B cell (primary cell): Measurements from ENCODE around the gene SLC25A43. TPM values are rescaled to one million over a fixed set of nuclear protein-coding genes. Genes with fewer than 3 reads are reported as not detected.
"Not testable (repeated sequence)": the region's sequence is repeated elsewhere in the genome, so short reads cannot be mapped to it uniquely, and the experiment has no call there.

ENCODE experiments used
- ATAC-seq: fragments of 200-7000 bp; cut with Tn5 transposase; one replicate; pipeline ENCODE4 v1.10.0; 2021; ENCODE audit warnings: low read depth, mild to moderate bottlenecking, moderate number of reproducible peaks, moderate library complexity
- CTCF ChIA-PET: fragments of 350-600 bp; sonication (Branson Sonifier 250); formaldehyde crosslinking; loops from one replicate; lab custom pipeline; 2021; ENCODE audit warnings: antibody characterized with exemption, inconsistent platforms; lab: Charles Lee
- POLR2A ChIA-PET: fragments of 350-600 bp; sonication (Branson Sonifier 250); formaldehyde crosslinking; loops from one replicate; lab custom pipeline; 2021; ENCODE audit warnings: antibody characterized with exemption; lab: Charles Lee
- DNase-seq: peaks from one replicate; pipeline ENCODE4 v3.0.0; 2013
- H2AFZ ChIP-seq: 2 replicates; pipeline ENCODE4 v1.6.1; 2012; ENCODE audit warnings: mild to moderate bottlenecking, low read depth, low read length; ENCODE audit not compliant: insufficient read depth, poor library complexity, severe bottlenecking
- H3K27ac ChIP-seq, 2 donors: 1 replicate in 1 of 2; 2 replicates in 1 of 2; pipeline ENCODE4 v1.5.1; 2012 to 2013; ENCODE audit warnings: low read length in 2 of 2, mild to moderate bottlenecking in 2 of 2, moderate library complexity in 1 of 2
- H3K27me3 ChIP-seq, 4 experiments: fragments of 200-600 bp in 1 of 4; sonication (generic) in 1 of 4; replicated peaks in 1 of 4; 1 replicate in 2 of 4; 2 replicates in 2 of 4; pipeline versions ENCODE4 v1.6.1 to v1.7.0; 2013 to 2016; ENCODE audit warnings: low read length in 3 of 4, mild to moderate bottlenecking in 2 of 4, mixed read lengths in 1 of 4, moderate library complexity in 1 of 4; ENCODE audit not compliant: insufficient read depth in 4 of 4, control insufficient read depth in 3 of 4; ENCODE audit errors: control extremely low read depth in 1 of 4
- H3K36me3 ChIP-seq, 2 experiments: replicated peaks in 1 of 2; 1 replicate in 1 of 2; 2 replicates in 1 of 2; pipeline versions ENCODE4 v1.6.1 to v1.7.1; 2013; ENCODE audit warnings: low read length in 1 of 2; ENCODE audit not compliant: insufficient read depth in 2 of 2, control insufficient read depth in 1 of 2; ENCODE audit errors: control extremely low read depth in 1 of 2, extremely low read depth in 1 of 2
- H3K4me1 ChIP-seq, 2 donors: fragments of 200-600 bp in 1 of 2; sonication (generic) in 1 of 2; 1 replicate in 1 of 2; 2 replicates in 1 of 2; pipeline versions ENCODE4 v1.5.1 to v1.6.1; 2013 to 2017; ENCODE audit warnings: low read length in 2 of 2; ENCODE audit not compliant: control insufficient read depth in 2 of 2, insufficient read depth in 2 of 2
- H3K4me2 ChIP-seq: replicated peaks from 2 replicates; pipeline ENCODE3; 2012; ENCODE audit warnings: mild to moderate bottlenecking, low read depth, low read length; ENCODE audit not compliant: poor library complexity, severe bottlenecking
- H3K4me3 ChIP-seq, 5 experiments: fragments of 200-600 bp in 1 of 5; sonication (generic) in 1 of 5; 1 replicate in 3 of 5; 2 replicates in 2 of 5; pipeline versions ENCODE4 v1.5.1 to v1.7.0; 2011 to 2016; ENCODE audit warnings: low read length in 4 of 5, mild to moderate bottlenecking in 4 of 5, low read depth in 2 of 5, control low read depth in 1 of 5, moderate library complexity in 1 of 5; ENCODE audit not compliant: insufficient read depth in 1 of 5; ENCODE audit errors: control extremely low read depth in 1 of 5, extremely low read depth in 1 of 5
- H3K79me2 ChIP-seq: fragments of 200-600 bp; sonication (generic); one replicate; pipeline ENCODE4 v1.6.0; 2016; ENCODE audit warnings: low read length; ENCODE audit not compliant: control insufficient read depth, insufficient read depth
- H3K9ac ChIP-seq: fragments of 200-600 bp; sonication (generic); 2 replicates; pipeline ENCODE4 v1.6.1; 2017; ENCODE audit warnings: mild to moderate bottlenecking, low read length, moderate library complexity
- H3K9me3 ChIP-seq, 3 donors: one replicate each; pipeline versions ENCODE4 v1.6.1 to v1.7.1; 2013; ENCODE audit warnings: low read length in 2 of 3; ENCODE audit not compliant: control insufficient read depth in 2 of 3, insufficient read depth in 1 of 3; ENCODE audit errors: control extremely low read depth in 1 of 3
- H4K20me1 ChIP-seq: 2 replicates; pipeline ENCODE4 v1.6.0; 2012; ENCODE audit warnings: mild to moderate bottlenecking, low read length; ENCODE audit not compliant: insufficient read depth, control insufficient read depth, poor library complexity, severe bottlenecking
- H3K27ac Mint-ChIP-seq: one replicate; pipeline ENCODE4 v1.8.0; 2021; ENCODE audit warnings: mixed read lengths
- H3K27me3 Mint-ChIP-seq: one replicate; pipeline ENCODE4 v1.8.0; 2021; ENCODE audit warnings: mixed read lengths
- H3K4me1 Mint-ChIP-seq: one replicate; pipeline ENCODE4 v1.8.0; 2021; ENCODE audit warnings: mixed read lengths
- H3K4me3 Mint-ChIP-seq: one replicate; pipeline ENCODE4 v1.8.0; 2021; ENCODE audit warnings: mixed read lengths
- H3K9me3 Mint-ChIP-seq: one replicate; pipeline ENCODE4 v1.8.0; 2022; ENCODE audit warnings: mixed read lengths; ENCODE audit not compliant: insufficient read depth
- EZH2 ChIP-seq: IDR thresholded peaks from 2 replicates; pipeline ENCODE4 v1.6.1; 2012; ENCODE audit warnings: borderline replicate concordance, low read depth, mild to moderate bottlenecking, moderate library complexity, low read length; ENCODE audit not compliant: insufficient read depth, poor library complexity, severe bottlenecking
- WGBS: methylation state at CpG from one replicate; pipeline ENCODE4 v1.1.5; 2013; ENCODE audit warnings: missing lambda C conversion rate; ENCODE audit not compliant: insufficient coverage; 5-methylcytosine and 5-hydroxymethylcytosine counted together
- intact Hi-C: fragments of 100-400 bp; cut with micrococcal nuclease; formaldehyde crosslinking; loops from one replicate; pipeline ENCODE4 v1.10.0; 2022
- polyA plus RNA-seq: library from polyadenylated mRNA; depleted of rRNA; stranded (reverse); fragments of >200 nt; gene quantifications from 2 replicates; pipeline ENCODE4 v1.2.3, GENCODE V29; 2012
- total RNA-seq, 2 donors: library from RNA; stranded (reverse); fragments of 120-200 nt in 1 of 2; gene quantifications; 1 replicate in 1 of 2; 2 replicates in 1 of 2; pipeline versions ENCODE4 v1.2.3 to v1.2.4, GENCODE V29; 2013 to 2022
- TF ChIP-seq, protein P1 (sequence below): fragments of 200-600 bp; IDR thresholded peaks from one replicate; pipeline ENCODE4 v1.8.0; 2022; ENCODE audit warnings: antibody characterized with exemption, mild to moderate bottlenecking

Gene SLC25A43
- total and polyA plus RNA-seq, 2 donors (not counting 1 experiment from before 2014, with no cell fraction given), result 9.1 to 11.2 TPM

DNA sequence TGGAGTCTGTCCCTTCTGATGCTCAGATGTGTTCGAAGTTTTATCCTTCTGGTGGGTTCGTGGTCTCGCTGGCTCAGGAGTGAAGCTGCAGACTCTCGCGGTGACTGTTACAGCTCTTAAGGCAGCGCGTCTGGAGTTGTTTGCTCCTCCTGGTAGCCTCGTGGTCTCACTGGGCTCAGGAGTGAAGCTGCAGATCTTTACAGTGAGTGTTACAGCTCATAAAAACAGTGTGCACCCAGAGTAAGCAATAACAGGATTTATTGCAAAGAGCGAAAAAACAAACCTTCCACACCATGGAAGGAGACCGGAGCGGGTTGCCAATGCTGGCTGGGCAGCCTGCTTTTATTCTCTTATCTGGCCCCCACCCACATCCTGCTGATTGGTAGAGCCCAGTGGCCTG, 87.6 kb downstream of the SLC25A43 start:
- Histone ChIP-seq H2AFZ (no peak overlapping the region), H3K4me1 (peaks cover 5 to 10% of the 10 kb centered on the region in 2 donors), H4K20me1 (no peaks in the 10 kb centered on the region), H3K36me3 (no peaks in the 10 kb centered on the region), H3K27me3 (no peaks in the 10 kb centered on the region), H3K4me3 (no peak overlapping the region), H3K9me3 (no peaks in the 10 kb centered on the region), H3K27ac (no peak overlapping the region), H3K9ac (no peak overlapping the region), H3K79me2 (no peaks in the 10 kb centered on the region), H3K4me2 (no peak overlapping the region)
- no peaks in the 10 kb centered on the region for H3K27me3 Mint-ChIP-seq
- H3K9me3 Mint-ChIP-seq, result no peaks in the 10 kb centered on the region
- no peak for ATAC-seq
- H3K4me1 Mint-ChIP-seq, result peaks cover 9% of the 10 kb centered on the region
- WGBS, result 92% methylated on average over 5 of the region's 11 CpGs
- ChIA-PET POLR2A (no interaction called here), CTCF (interaction anchor here (1.2 to 1.3 kb wide), 2 partner anchors 18 to 396 kb away, joined by 3 read pairs; no protein-coding TSS in a partner anchor)
- no peak for DNase-seq
- intact Hi-C loops, result no loop called here
- no peak overlapping the region for H3K27ac Mint-ChIP-seq
- no peak for TF ChIP-seq EZH2
- TF ChIP-seq, protein P1, sequence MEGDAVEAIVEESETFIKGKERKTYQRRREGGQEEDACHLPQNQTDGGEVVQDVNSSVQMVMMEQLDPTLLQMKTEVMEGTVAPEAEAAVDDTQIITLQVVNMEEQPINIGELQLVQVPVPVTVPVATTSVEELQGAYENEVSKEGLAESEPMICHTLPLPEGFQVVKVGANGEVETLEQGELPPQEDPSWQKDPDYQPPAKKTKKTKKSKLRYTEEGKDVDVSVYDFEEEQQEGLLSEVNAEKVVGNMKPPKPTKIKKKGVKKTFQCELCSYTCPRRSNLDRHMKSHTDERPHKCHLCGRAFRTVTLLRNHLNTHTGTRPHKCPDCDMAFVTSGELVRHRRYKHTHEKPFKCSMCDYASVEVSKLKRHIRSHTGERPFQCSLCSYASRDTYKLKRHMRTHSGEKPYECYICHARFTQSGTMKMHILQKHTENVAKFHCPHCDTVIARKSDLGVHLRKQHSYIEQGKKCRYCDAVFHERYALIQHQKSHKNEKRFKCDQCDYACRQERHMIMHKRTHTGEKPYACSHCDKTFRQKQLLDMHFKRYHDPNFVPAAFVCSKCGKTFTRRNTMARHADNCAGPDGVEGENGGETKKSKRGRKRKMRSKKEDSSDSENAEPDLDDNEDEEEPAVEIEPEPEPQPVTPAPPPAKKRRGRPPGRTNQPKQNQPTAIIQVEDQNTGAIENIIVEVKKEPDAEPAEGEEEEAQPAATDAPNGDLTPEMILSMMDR, result no peak
- H3K4me3 Mint-ChIP-seq, result no peak overlapping the region

DNA sequence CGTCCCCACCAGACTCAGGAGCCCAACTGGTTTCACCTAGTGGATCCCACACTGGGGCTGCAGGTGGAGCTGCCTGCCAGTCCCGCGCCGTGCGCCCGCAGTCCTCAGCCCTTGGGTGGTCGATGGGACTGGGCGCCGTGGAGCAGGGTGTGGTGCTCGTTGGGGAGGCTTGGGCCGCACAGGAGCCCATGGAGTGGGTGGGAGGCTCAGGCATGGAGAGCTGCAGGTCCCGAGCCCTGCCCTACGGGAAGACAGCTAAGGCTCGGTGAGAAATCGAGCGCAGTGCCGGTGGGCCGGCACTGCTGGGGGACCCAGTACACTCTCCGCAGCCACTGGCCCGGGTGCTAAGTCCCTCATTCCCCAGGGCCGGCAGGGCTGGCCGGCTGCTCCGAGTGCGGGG, 88.6 kb downstream of the SLC25A43 start:
- H4K20me1 ChIP-seq, H3K4me3 Mint-ChIP-seq, H3K4me1 Mint-ChIP-seq, H3K27me3 Mint-ChIP-seq, H3K4me3 ChIP-seq, DNase-seq, H3K4me1 ChIP-seq, H3K27me3 ChIP-seq, POLR2A ChIA-PET, H3K9me3 Mint-ChIP-seq, H3K36me3 ChIP-seq, H3K27ac Mint-ChIP-seq, H3K4me2 ChIP-seq, H3K9ac ChIP-seq, H3K79me2 ChIP-seq, H2AFZ ChIP-seq, ATAC-seq, H3K27ac ChIP-seq, H3K9me3 ChIP-seq: not testable (repeated sequence)
- CTCF ChIA-PET, result interaction anchor here (1.3 to 1.5 kb wide), 3 partner anchors 16 to 395 kb away, joined by 3 to 4 read pairs (median 3); no protein-coding TSS in a partner anchor
- 96% methylated on average over 23 of the region's 24 CpGs for WGBS
- intact Hi-C loops, result loop anchor here (1.0 to 2.0 kb wide), 2 partner anchors 25 to 393 kb away; no protein-coding TSS in a partner anchor
